PFSK-1 (cell line): ENCODE measurements around the gene EP400.

Experiments
- FOXP2 ChIP-seq: optimal IDR thresholded peaks from 2 replicates; pipeline ENCODE3; 2011; ENCODE audit warnings: borderline replicate concordance, control low read depth, inconsistent platforms; ENCODE audit not compliant: insufficient read depth; ENCODE audit errors: extremely low read length, extremely low read depth
- POLR2AphosphoS5 ChIP-seq: IDR thresholded peaks from 2 replicates; pipeline ENCODE4 v1.6.1; 2012; ENCODE audit warnings: low read depth, mild to moderate bottlenecking, control low read depth, low read length, moderate library complexity
- SIN3A ChIP-seq: IDR thresholded peaks from 2 replicates; pipeline ENCODE4 v1.6.1; 2012; ENCODE audit warnings: mild to moderate bottlenecking, low read length, moderate library complexity, borderline replicate concordance; ENCODE audit not compliant: insufficient read depth
- TAF1 ChIP-seq: IDR thresholded peaks from 2 replicates; pipeline ENCODE4 v1.6.1; 2012; ENCODE audit warnings: low read length, control low read depth, borderline replicate concordance; ENCODE audit not compliant: insufficient read depth
- TF ChIP-seq, protein P1 (sequence below), 2 experiments: IDR thresholded peaks; 2 replicates each; pipeline versions ENCODE4 v1.6.1 to v1.8.0; 2011 to 2012; ENCODE audit warnings: low read depth in 2 of 2, low read length in 2 of 2, control low read depth in 1 of 2, inconsistent platforms in 1 of 2, mild to moderate bottlenecking in 1 of 2, moderate library complexity in 1 of 2; ENCODE audit not compliant: insufficient read depth in 1 of 2

The EP400 gene

GRCh38 chr12:131975228-131975627, 25.5 kb downstream of the EP400 start:
- no peak for TF ChIP-seq SIN3A
- TF ChIP-seq, protein P1, sequence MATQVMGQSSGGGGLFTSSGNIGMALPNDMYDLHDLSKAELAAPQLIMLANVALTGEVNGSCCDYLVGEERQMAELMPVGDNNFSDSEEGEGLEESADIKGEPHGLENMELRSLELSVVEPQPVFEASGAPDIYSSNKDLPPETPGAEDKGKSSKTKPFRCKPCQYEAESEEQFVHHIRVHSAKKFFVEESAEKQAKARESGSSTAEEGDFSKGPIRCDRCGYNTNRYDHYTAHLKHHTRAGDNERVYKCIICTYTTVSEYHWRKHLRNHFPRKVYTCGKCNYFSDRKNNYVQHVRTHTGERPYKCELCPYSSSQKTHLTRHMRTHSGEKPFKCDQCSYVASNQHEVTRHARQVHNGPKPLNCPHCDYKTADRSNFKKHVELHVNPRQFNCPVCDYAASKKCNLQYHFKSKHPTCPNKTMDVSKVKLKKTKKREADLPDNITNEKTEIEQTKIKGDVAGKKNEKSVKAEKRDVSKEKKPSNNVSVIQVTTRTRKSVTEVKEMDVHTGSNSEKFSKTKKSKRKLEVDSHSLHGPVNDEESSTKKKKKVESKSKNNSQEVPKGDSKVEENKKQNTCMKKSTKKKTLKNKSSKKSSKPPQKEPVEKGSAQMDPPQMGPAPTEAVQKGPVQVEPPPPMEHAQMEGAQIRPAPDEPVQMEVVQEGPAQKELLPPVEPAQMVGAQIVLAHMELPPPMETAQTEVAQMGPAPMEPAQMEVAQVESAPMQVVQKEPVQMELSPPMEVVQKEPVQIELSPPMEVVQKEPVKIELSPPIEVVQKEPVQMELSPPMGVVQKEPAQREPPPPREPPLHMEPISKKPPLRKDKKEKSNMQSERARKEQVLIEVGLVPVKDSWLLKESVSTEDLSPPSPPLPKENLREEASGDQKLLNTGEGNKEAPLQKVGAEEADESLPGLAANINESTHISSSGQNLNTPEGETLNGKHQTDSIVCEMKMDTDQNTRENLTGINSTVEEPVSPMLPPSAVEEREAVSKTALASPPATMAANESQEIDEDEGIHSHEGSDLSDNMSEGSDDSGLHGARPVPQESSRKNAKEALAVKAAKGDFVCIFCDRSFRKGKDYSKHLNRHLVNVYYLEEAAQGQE (IDR thresholded peaks at IDR 0.05; ENCODE audit: insufficient read depth in 1 of 2, low read depth in 2 of 2, low read length in 2 of 2) = no peak
- no peak for TF ChIP-seq POLR2AphosphoS5
- no peak for TF ChIP-seq FOXP2
- no peak for TF ChIP-seq TAF1

GRCh38 chr12:131979606-131980005, 29.9 kb downstream of the EP400 start:
- TF ChIP-seq TAF1 = no peak
- no peak for TF ChIP-seq FOXP2
- no peak for TF ChIP-seq POLR2AphosphoS5
- TF ChIP-seq, protein P1 (IDR thresholded peaks at IDR 0.05; ENCODE audit: insufficient read depth in 1 of 2, low read depth in 2 of 2, low read length in 2 of 2) = no peak
- no peak for TF ChIP-seq SIN3A

DNA sequence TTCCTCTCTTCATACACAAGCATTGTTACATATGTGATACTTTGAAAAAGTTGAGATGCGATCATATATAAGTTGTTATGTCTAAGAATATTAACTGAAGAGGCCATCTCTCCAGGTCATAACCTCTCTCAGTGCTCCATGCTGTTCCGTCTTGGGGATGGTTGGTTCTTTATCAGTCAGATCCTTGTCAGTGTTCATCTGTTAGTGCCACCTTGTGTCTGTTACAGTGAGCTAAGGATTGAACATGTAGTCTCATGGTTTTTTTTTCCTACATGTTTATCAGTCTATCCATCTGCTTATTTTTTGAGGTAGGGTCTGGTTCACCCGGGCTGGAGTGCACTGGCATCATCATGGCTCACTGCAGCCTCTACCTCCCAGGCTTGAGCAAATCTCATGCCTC, 30.5 kb downstream of the EP400 start:
- TF ChIP-seq POLR2AphosphoS5 = no peak
- TF ChIP-seq, protein P1 (IDR thresholded peaks at IDR 0.05; ENCODE audit: insufficient read depth in 1 of 2, low read depth in 2 of 2, low read length in 2 of 2) = no peak
- no peak for TF ChIP-seq SIN3A
- TF ChIP-seq TAF1 = no peak
- TF ChIP-seq FOXP2 = no peak

- TF ChIP-seq SIN3A (no peak), TAF1 (no peak), POLR2AphosphoS5 (no peak), FOXP2 (no peak)
- TF ChIP-seq, protein P1 (IDR thresholded peaks at IDR 0.05; ENCODE audit: insufficient read depth in 1 of 2, low read depth in 2 of 2, low read length in 2 of 2) = no peak
These were observed 31.6 kb downstream of the EP400 start for GRCh38 chr12:131981388-131981787.

DNA sequence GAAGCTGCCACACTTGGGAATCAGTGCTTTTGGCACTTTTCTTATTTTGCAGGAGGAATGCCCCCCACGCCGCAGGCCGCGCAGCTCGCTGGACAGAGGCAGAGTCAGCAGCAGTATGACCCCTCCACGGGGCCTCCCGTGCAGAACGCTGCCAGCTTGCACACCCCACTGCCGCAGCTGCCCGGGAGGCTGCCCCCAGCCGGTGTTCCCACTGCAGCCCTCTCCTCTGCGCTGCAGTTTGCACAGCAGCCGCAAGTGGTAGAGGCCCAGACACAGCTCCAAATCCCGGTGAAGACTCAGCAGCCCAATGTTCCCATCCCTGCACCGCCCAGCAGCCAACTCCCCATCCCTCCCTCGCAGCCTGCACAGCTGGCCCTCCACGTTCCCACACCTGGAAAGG, 32.3 kb downstream of the EP400 start:
- no peak for TF ChIP-seq TAF1
- no peak for TF ChIP-seq SIN3A
- no peak for TF ChIP-seq POLR2AphosphoS5
